Measurements from ENCODE around the gene FLT1.

Gene FLT1

GRCh38 chr13:28313579-28313978 lies 181.3 kb downstream of the FLT1 start:
- H3K9ac ChIP-seq (ENCODE audit: low read length), result no peak overlapping the region
- H3K79me2 ChIP-seq (ENCODE audit: insufficient read depth, low read length), result no peaks in the 10 kb centered on the region
- no peaks in the 10 kb centered on the region for H3K36me3 ChIP-seq (ENCODE audit: insufficient read depth, low read length)
- no peak overlapping the region for H3K27ac ChIP-seq (ENCODE audit: low read depth, low read length, poor library complexity, severe bottlenecking)
- no peaks in the 10 kb centered on the region for H3K27me3 ChIP-seq (ENCODE audit: insufficient read depth, low read length)
- no peak overlapping the region for H3K4me3 ChIP-seq (ENCODE audit: low read depth, low read length, poor library complexity, severe bottlenecking)
- H2AFZ ChIP-seq (ENCODE audit: low read length), result no peak overlapping the region
- no peaks in the 10 kb centered on the region for H3K9me3 ChIP-seq (ENCODE audit: low read length)
- no peaks in the 10 kb centered on the region for H3K9me2 ChIP-seq (ENCODE audit: low read depth, low read length)
- no peak overlapping the region for H3K4me2 ChIP-seq (ENCODE audit: low read length)
- no peaks in the 10 kb centered on the region for H4K20me1 ChIP-seq (ENCODE audit: insufficient read depth, low read length)
- H3K4me1 ChIP-seq (ENCODE audit: insufficient read depth, low read length, severe bottlenecking), result no peaks in the 10 kb centered on the region
- TF ChIP-seq EZH2 (IDR thresholded peaks at IDR 0.05; ENCODE audit: borderline replicate concordance, low read length), result no peak
- TF ChIP-seq CTCF (IDR thresholded peaks at IDR 0.05; ENCODE audit: low read length), result peak; percentile 35; the same call in 1 of the 2 replicates
- H3F3A ChIP-seq (ENCODE audit: insufficient read depth, low read length), result no peaks in the 10 kb centered on the region

GRCh38 chr13:28306325-28306724 lies 188.6 kb downstream of the FLT1 start:
- H3K4me3 ChIP-seq (ENCODE audit: low read depth, low read length, poor library complexity, severe bottlenecking), result no peak overlapping the region
- H3F3A ChIP-seq (ENCODE audit: insufficient read depth, low read length), result no peaks in the 10 kb centered on the region
- H3K9ac ChIP-seq (ENCODE audit: low read length), result no peak overlapping the region
- H3K4me2 ChIP-seq (ENCODE audit: low read length), result no peak overlapping the region
- H3K4me1 ChIP-seq (ENCODE audit: insufficient read depth, low read length, severe bottlenecking), result no peaks in the 10 kb centered on the region
- TF ChIP-seq CTCF (IDR thresholded peaks at IDR 0.05; ENCODE audit: low read length) (no peak), EZH2 (IDR thresholded peaks at IDR 0.05; ENCODE audit: borderline replicate concordance, low read length) (no peak)
- H3K27me3 ChIP-seq (ENCODE audit: insufficient read depth, low read length), result 0 out of 2 replicates have a peak, but pooled peaks cover 6% of the 10 kb centered on the region
- H2AFZ ChIP-seq (ENCODE audit: low read length), result no peak overlapping the region
- no peaks in the 10 kb centered on the region for H3K36me3 ChIP-seq (ENCODE audit: insufficient read depth, low read length)
- H3K9me2 ChIP-seq (ENCODE audit: low read depth, low read length), result no peaks in the 10 kb centered on the region
- no peaks in the 10 kb centered on the region for H3K9me3 ChIP-seq (ENCODE audit: low read length)
- H3K79me2 ChIP-seq (ENCODE audit: insufficient read depth, low read length), result no peaks in the 10 kb centered on the region
- H3K27ac ChIP-seq (ENCODE audit: low read depth, low read length, poor library complexity, severe bottlenecking), result no peak overlapping the region
- H4K20me1 ChIP-seq (ENCODE audit: insufficient read depth, low read length), result no peaks in the 10 kb centered on the region

- Histone ChIP-seq H3F3A (ENCODE audit: insufficient read depth, low read length) (no peaks in the 10 kb centered on the region), H3K4me1 (ENCODE audit: insufficient read depth, low read length, severe bottlenecking) (no peaks in the 10 kb centered on the region), H3K9me3 (ENCODE audit: low read length) (no peaks in the 10 kb centered on the region), H2AFZ (ENCODE audit: low read length) (no peak overlapping the region), H3K36me3 (ENCODE audit: insufficient read depth, low read length) (no peaks in the 10 kb centered on the region), H3K9me2 (ENCODE audit: low read depth, low read length) (no peaks in the 10 kb centered on the region), H4K20me1 (ENCODE audit: insufficient read depth, low read length) (no peaks in the 10 kb centered on the region), H3K9ac (ENCODE audit: low read length) (no peak overlapping the region), H3K4me3 (ENCODE audit: low read depth, low read length, poor library complexity, severe bottlenecking) (no peak overlapping the region), H3K27ac (ENCODE audit: low read depth, low read length, poor library complexity, severe bottlenecking) (no peak overlapping the region), H3K27me3 (ENCODE audit: insufficient read depth, low read length) (0 out of 2 replicates have a peak, but pooled peaks cover 6% of the 10 kb centered on the region), H3K4me2 (ENCODE audit: low read length) (no peak overlapping the region), H3K79me2 (ENCODE audit: insufficient read depth, low read length) (no peaks in the 10 kb centered on the region)
- TF ChIP-seq CTCF (IDR thresholded peaks at IDR 0.05; ENCODE audit: low read length) (no peak), EZH2 (IDR thresholded peaks at IDR 0.05; ENCODE audit: borderline replicate concordance, low read length) (no peak)
Measured at GRCh38 chr13:28301839-28302238, 193.1 kb downstream of the FLT1 start.

Measured in OCI-LY1 (cell line).